Stimulated activated effector memory CD8-positive, alpha-beta T cell treated with anti-CD3 and anti-CD28 coated beads, Interleukin-12 subunit alpha, Interleukin-12 subunit beta, amount 100 ng/mL, for 72 hours (primary cell): ENCODE measurements around the gene BEST4.
"Not testable (repeated sequence)": the region's sequence is repeated elsewhere in the genome, so short reads cannot be mapped to it uniquely, and the experiment has no call there.

ENCODE experiments used
- ATAC-seq: fragments of 150-1000 bp; cut with Tn5 transposase; 2 replicates; pipeline ENCODE4 v1.10.0; 2021
- DNase-seq, 2 donors: peaks; one replicate each; pipeline ENCODE4 v3.0.0; 2021 to 2022; ENCODE audit warnings: low spot score in 2 of 2
- H3K27ac Mint-ChIP-seq: one replicate; pipeline ENCODE4 v1.8.0; 2022; ENCODE audit warnings: mild to moderate bottlenecking, mixed read lengths
- H3K36me3 Mint-ChIP-seq: one replicate; pipeline ENCODE4 v1.8.0; 2022; ENCODE audit warnings: mild to moderate bottlenecking, mixed read lengths
- H3K4me1 Mint-ChIP-seq: one replicate; pipeline ENCODE4 v1.8.0; 2022; ENCODE audit warnings: mixed read lengths
- H3K4me3 Mint-ChIP-seq: one replicate; pipeline ENCODE4 v1.8.0; 2022; ENCODE audit warnings: mild to moderate bottlenecking, mixed read lengths
- H3K9me3 Mint-ChIP-seq: one replicate; pipeline ENCODE4 v1.8.0; 2022; ENCODE audit warnings: mixed read lengths

Gene BEST4

DNA sequence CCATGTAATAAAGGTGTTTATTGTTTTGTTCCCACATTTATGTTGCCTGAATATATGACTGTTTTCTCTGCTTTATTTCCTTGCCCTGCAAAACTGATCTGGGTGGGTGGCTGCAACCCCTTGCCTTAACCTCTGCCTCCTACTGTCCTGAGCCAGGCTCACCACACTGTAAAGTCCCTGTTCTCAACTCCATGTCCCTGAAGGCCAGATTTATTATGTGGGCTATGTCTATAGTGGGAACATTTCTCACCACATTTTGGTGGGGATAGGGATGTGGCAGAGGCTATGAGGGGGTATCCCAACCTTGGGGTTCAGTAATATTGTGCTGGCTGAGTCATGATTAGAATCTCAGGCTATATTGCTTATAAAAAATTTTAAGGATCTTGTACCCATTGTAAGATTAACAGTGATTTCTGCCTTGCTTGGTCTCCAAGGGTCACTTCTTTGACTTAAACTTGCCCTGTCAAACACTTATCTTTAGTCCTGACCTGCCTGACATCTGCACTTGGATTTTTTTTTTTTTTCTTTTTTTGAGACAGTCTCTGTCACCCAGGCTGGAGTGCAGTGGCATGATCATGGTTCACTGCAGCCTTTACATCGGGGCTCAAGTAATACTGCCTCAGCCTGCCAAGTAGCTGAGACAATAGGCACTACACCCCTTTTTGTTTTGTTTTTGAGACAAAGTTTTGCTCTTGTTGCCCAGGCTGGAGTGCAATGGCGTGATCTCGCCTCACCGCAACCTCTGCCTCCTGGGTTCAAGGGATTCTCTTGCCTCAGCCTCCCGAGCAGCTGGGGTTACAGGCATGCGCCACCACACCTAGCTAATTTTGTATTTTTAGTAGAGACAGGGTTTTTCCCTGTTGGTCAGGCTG lies 9.0 kb downstream of the BEST4 start:
- no peak for DNase-seq
- peaks cover 49% of the 10 kb centered on the region for H3K4me1 Mint-ChIP-seq
- H3K9me3 Mint-ChIP-seq: no peaks in the 10 kb centered on the region
- no peak for ATAC-seq
- peaks cover 92% of the 10 kb centered on the region for H3K36me3 Mint-ChIP-seq
- H3K27ac Mint-ChIP-seq: peak overlapping the region; percentile 86
- peak overlapping the region; percentile 86 for H3K4me3 Mint-ChIP-seq

DNA sequence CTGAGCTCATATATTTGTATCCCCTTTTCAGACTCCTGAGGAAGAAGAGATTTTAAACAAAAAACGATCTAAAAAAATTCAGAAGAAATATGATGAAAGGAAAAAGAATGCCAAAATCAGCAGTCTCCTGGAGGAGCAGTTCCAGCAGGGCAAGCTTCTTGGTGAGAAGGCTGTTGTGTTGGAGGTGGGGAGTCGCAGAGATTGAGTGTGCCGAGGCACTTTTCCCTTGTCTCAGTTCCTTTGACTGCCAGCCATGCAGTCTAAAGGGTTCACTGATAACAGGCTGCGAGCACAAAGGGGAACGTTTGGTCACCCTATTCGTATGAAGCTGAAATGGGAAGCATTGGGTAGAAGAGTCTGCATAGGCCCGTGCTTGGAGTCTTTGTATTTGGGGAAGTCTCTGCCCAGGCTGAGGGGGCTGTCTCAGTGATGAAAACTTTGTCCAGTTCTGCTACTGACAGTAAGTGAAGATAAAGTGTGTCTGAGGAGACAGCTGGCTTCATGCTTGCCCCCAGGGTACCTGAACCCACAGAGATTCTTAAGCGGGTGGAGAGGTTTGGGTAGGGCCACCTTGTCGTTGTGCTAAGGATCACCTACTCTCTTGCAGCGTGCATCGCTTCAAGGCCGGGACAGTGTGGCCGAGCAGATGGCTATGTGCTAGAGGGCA lies 9.9 kb downstream of the BEST4 start:
- H3K4me3 Mint-ChIP-seq: peak overlapping the region; percentile 86
- H3K4me1 Mint-ChIP-seq: peaks cover 43% of the 10 kb centered on the region
- H3K27ac Mint-ChIP-seq: peak overlapping the region; percentile 97
- no peak for ATAC-seq
- no peak for DNase-seq
- no peaks in the 10 kb centered on the region for H3K9me3 Mint-ChIP-seq
- H3K36me3 Mint-ChIP-seq: peaks cover 84% of the 10 kb centered on the region

DNA sequence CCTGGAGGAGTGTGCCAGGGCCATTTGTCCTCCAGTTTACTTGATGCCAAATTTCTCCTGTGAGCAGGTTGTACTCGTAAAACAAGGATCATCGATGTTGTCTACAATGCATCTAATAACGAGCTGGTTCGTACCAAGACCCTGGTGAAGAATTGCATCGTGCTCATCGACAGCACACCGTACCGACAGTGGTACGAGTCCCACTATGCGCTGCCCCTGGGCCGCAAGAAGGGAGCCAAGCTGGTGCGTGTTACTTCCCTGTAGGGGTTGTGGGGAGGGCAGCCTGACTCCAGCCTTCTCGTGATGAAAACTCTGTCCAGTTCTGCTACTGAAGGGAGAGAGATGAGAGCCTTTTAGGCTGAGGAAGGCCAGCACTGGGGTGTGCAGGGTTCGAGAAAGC lies 10.4 kb downstream of the BEST4 start:
- Mint-ChIP-seq H3K4me3 (peak overlapping the region; percentile 86), H3K9me3 (no peaks in the 10 kb centered on the region), H3K36me3 (peaks cover 78% of the 10 kb centered on the region), H3K27ac (peak overlapping the region; percentile 97), H3K4me1 (peaks cover 42% of the 10 kb centered on the region)
- ATAC-seq (no peak), DNase-seq (no peak)

DNA sequence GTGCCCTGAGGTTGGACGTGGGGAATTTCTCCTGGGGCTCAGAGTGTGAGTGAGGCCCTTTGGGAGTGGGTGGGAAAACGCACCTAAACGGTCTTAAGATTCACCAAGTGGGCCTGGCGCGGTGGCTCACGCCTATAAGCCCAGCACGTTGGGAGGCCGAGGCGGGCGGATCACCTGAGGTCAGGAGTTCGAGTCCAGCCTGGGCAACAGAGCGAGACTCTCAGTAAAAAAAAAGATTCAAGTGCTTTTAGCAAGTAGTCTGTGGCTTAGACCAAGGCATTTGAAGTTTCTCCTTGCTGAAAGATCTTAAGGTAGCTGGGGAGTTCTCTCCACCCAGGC lies 11.3 kb downstream of the BEST4 start:
- H3K27ac Mint-ChIP-seq: peak overlapping the region; percentile 97
- H3K4me3 Mint-ChIP-seq: peak overlapping the region; percentile 86
- ATAC-seq: no peak
- peaks cover 42% of the 10 kb centered on the region for H3K4me1 Mint-ChIP-seq
- peak in 1 of 2 donors; percentile 58 for DNase-seq
- no peaks in the 10 kb centered on the region for H3K9me3 Mint-ChIP-seq
- peaks cover 70% of the 10 kb centered on the region for H3K36me3 Mint-ChIP-seq

DNA sequence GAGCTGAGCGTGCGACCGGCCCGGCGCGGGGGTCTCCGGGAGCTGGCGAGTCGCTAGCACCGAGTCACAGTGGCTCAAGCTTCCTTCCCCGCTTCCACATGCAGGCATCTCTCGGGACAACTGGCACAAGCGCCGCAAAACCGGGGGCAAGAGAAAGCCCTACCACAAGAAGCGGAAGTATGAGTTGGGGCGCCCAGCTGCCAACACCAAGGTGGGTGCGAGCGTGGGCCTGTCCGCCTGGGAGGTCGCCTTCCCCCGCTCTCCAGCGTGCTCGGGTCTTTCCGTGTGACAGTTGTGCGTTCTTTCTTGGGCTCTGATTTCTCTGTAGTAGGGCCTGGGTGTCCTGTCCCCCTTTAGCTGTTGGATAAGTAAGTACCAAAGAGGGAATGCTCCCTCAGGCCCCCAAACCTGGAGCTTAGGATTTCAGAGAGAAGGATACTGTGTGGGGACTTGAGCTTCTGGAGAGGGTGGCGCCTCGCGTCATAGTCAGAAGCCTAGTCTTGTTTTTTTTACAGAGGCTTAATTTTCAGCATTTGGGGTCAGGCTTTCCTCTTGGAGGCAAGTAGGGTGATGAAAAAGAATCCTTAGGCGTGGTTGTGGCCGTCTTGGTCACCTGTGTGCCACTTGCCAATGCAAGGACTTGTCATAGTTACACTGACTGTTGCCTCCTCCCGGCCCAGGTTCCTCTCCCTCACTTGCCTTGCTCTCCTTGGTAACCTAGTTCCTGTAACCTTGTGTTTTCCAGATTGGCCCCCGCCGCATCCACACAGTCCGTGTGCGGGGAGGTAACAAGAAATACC lies 11.8 kb downstream of the BEST4 start:
- peaks cover 42% of the 10 kb centered on the region for H3K4me1 Mint-ChIP-seq
- DNase-seq (no peak), ATAC-seq (peak; percentile 31)
- H3K9me3 Mint-ChIP-seq: no peaks in the 10 kb centered on the region
- H3K4me3 Mint-ChIP-seq: peak overlapping the region; percentile 86
- peaks cover 64% of the 10 kb centered on the region for H3K36me3 Mint-ChIP-seq
- H3K27ac Mint-ChIP-seq: peak overlapping the region; percentile 97

DNA sequence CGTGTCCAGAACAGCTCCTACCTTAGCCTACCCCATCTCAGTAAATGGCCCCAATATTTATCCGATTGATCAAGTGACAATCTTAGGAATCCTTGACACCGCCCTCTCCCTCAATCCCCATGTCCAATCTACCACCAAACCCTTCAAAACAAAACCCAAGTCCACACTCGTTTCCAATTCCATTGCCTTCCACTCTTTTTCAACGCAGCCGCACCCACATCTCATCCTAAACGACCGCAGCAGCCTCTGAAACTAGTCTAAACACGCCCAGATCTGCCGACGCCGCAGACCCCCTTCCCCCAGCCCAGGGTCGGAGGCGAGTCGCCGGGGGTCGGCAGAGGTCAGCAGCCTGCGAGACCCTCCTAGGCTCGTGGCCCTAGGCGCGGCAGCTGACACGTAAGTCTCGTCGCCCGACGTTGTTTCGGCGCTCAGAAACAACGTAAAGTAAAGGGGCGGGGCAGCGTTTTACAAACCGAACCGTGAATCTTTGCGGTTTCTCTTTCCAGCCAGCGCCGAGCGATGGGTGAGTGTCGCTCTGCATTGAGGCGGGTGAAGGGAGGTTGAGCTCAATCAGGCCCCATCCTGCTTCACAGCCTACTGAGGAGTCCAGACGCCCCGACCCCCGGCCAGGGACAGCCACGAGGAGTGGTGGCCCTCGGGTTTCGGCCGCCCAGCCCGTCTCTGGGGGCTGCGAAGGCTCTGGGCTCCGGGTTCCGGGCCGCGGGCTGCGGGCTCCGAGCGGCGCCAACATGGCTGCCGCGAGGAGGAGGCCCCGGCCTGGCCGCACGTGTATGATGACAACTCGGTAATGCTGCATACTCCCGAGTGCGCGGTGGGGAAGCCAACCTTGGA lies 12.7 kb downstream of the BEST4 start, which contains the start of gene RPS8:
TSS of gene RPS8 (plus strand) at position 463 of the 852 bp plus-strand sequence. CDS start at position 520, 57 bp downstream.
- H3K4me3 Mint-ChIP-seq: peak within 1 kb of the TSS; percentile 86
- peak within 1 kb of the TSS; percentile 97 for H3K27ac Mint-ChIP-seq
- peak; percentile 79 to 95 for DNase-seq
- peaks cover 38% of the 10 kb centered on the region for H3K4me1 Mint-ChIP-seq
- peaks cover 56% of the 10 kb centered on the region for H3K36me3 Mint-ChIP-seq
- peak; percentile 87 for ATAC-seq
- no peaks in the 10 kb centered on the region for H3K9me3 Mint-ChIP-seq

DNA sequence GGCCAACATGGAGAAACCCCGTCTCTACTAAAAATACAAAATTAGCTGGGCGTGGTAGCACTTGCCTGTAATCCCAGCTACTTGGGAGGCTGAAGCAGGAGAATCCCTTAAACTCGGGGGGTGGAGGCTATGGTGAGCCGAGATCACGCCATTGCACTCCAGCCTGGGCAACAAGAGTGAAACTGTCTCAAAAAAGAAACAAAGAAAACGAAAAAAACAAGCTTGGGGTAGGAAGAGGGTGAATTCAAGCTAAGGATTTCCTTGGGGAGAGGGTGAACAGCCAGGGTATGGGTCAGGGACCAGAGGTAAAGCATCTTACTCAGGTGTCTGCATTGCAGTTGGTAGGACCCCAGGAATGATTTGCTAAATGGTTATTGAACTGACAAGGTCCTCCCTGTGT lies 21.5 kb downstream of the BEST4 start:
- not testable (repeated sequence) for H3K4me1 Mint-ChIP-seq, DNase-seq, H3K4me3 Mint-ChIP-seq, ATAC-seq, H3K9me3 Mint-ChIP-seq
- peak overlapping the region; percentile 42 for H3K27ac Mint-ChIP-seq
- peaks cover 41% of the 10 kb centered on the region for H3K36me3 Mint-ChIP-seq

DNA sequence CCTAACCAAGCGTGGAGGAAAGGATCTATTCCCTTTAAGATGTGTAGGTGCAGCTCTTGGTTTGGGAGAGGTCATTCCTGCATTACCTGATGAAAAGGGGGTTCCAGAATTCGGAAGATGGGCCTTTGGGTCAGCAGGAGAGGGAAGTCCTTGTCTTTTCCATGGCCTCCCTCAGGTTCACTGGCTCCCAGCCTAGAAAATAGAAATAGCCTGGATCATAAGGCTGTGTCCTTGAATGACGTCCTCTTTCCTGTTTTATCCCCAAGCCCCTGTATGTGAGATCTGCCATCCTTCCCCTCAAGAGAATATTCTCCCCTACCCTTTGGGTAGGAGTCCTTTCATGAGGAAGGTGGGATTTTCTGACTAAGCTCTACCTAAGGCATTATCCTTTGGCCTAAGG lies 27.1 kb downstream of the BEST4 start:
- H3K4me3 Mint-ChIP-seq: no peak overlapping the region
- peaks cover 82% of the 10 kb centered on the region for H3K36me3 Mint-ChIP-seq
- no peaks in the 10 kb centered on the region for H3K9me3 Mint-ChIP-seq
- no peak for ATAC-seq
- DNase-seq: no peak
- H3K27ac Mint-ChIP-seq: no peak overlapping the region
- H3K4me1 Mint-ChIP-seq: peaks cover 5% of the 10 kb centered on the region

DNA sequence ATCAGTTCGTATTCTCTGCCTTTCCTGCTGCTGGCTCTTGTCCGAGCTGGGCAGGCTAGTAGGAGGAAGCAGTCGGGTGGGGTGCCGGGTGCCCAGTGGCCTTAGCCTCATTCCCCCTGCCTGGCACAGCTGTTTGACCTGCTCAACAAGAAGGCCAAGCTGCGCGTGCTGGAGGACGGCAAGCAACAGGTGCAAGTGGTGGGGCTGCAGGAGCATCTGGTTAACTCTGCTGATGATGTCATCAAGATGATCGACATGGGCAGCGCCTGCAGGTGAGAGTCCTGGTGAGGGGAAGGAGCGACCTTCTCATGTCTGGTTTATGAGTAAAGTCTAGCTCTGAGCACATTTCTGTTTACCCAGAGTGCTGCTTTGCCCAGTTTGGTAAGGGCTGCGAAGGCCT lies 28.9 kb downstream of the BEST4 start:
- ATAC-seq (no peak), DNase-seq (no peak)
- Mint-ChIP-seq H3K9me3 (no peaks in the 10 kb centered on the region), H3K36me3 (peaks cover 85% of the 10 kb centered on the region), H3K4me3 (no peak overlapping the region), H3K4me1 (peaks cover 5% of the 10 kb centered on the region), H3K27ac (no peak overlapping the region)

DNA sequence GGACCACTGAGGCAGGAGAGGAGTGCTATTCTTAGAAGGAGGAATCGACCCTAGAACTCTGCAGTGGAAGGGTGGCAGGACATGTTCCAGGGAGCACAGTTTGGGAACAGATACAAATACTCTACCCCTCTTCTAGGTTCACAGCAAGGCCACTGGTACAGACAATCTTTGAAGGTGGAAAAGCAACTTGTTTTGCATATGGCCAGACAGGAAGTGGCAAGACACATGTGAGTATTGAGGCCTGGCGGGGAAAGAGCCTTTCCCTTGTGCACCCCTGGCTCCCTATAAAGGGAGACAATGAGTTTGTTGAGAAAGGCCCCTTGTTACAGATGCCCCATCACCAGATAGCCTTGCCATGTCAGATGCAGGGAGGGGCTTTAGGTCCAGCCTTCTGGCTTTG lies 30.6 kb downstream of the BEST4 start:
- DNase-seq: no peak
- H3K4me3 Mint-ChIP-seq: no peak overlapping the region
- no peak for ATAC-seq
- H3K4me1 Mint-ChIP-seq: no peaks in the 10 kb centered on the region
- peaks cover 87% of the 10 kb centered on the region for H3K36me3 Mint-ChIP-seq
- no peaks in the 10 kb centered on the region for H3K9me3 Mint-ChIP-seq
- no peak overlapping the region for H3K27ac Mint-ChIP-seq

DNA sequence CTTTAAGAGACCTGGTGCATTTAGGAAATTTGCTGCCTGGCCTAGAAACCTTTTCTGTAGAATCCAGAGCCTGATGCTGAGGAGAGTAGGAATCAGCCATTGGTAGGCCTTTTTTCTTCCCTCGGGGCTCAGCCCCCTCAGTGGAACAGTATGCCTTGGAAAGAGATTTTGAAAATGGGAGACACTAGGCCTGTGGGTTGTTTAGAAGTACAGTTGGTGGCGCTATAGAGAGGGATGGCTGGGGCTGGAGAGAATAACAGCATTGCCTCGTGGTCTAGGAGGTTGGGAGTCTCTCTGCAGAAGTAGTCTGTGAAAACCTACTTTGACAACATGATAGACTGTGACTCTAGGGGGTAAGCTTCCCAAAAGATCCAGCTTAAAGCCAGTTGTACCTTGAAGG lies 40.1 kb downstream of the BEST4 start:
- no peak for DNase-seq
- Mint-ChIP-seq H3K9me3 (no peaks in the 10 kb centered on the region), H3K4me3 (no peak overlapping the region), H3K4me1 (peaks cover 9% of the 10 kb centered on the region), H3K27ac (no peak overlapping the region), H3K36me3 (peaks cover 99% of the 10 kb centered on the region)
- ATAC-seq: no peak

DNA sequence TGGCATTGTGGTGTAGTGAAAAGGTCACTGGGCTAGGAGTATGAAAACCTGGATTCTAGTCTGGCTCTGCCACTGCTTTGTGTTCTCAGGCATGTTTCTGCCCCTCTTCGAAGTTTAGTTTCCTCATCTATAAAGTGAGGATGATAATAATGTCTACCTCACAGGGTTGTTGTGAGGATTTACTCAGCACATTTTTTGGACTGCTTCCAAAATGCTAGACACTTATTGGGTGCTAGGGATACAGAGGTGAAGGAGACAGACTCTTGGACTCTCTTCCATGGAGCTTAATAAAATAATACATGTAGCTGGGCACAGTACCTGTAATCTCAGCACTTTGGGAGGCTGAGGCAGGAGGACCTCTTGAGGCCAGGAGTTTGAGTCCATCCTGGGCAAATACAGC lies 44.8 kb downstream of the BEST4 start:
- ATAC-seq (no peak), DNase-seq (no peak)
- H3K27ac Mint-ChIP-seq: no peak overlapping the region
- H3K9me3 Mint-ChIP-seq: no peaks in the 10 kb centered on the region
- peaks cover 85% of the 10 kb centered on the region for H3K36me3 Mint-ChIP-seq
- peaks cover 22% of the 10 kb centered on the region for H3K4me1 Mint-ChIP-seq
- H3K4me3 Mint-ChIP-seq: no peak overlapping the region

DNA sequence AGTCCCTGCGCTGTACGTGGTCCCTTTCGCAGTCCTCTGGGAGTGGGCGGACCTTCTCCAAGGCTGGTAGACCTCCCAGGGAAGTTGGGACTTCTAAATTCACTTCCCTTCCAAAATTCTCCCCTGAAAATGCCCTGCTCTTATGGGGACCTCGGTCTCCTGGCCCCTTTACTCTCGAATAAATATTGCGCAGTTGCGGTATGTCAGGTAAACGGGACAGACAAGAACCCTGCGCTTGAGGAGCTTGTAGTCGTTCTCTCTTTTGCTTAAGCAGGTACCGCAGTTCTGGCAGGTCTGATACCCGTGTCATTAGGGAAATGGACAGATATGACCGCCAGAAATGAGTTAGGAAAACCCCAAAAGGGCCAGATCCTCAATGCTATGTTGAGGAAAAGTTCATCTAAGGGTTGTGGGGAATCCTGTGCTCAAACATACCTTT lies 47.8 kb downstream of the BEST4 start:
- Mint-ChIP-seq H3K27ac (peak overlapping the region; percentile 88), H3K9me3 (no peaks in the 10 kb centered on the region), H3K36me3 (peaks cover 54% of the 10 kb centered on the region), H3K4me1 (peaks cover 14% of the 10 kb centered on the region), H3K4me3 (peak overlapping the region; percentile 88)
- ATAC-seq (no peak), DNase-seq (no peak)

DNA sequence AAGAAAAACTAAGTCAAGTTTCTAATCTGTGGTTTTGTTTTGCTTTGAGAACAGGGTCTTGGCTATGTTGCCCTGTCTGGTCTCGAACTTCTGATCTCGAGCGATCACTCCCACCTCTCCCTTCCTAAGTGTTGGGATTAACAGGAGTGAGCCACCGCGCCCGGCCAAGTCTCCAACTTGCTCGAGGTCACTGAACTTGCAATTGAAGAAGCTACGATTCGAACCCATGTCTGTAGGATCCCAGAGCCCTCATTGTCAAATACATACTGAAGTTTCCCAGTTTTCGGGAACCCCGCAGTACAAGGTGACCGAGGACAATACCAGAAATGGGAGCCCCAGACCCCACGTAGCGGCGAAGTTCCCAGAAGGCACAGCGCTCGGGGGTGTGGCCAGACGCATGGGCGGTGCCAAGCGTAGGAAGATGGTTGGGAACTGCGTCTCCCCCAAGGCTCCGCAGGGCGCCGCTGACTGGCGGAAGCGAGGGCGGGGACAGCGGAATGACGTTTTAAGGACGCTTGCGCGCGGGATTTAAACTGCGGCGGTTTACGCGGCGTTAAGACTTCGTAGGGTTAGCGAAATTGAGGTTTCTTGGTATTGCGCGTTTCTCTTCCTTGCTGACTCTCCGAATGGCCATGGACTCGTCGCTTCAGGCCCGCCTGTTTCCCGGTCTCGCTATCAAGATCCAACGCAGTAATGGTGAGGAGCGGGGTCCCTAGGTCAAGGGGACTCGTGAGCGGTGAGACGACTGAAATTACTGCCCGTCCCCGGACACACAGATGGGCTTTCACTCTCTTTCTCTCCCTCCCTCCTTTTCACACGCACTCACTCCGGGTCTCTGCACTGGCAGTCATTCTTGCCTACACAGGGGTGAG lies 48.4 kb downstream of the BEST4 start, which contains the start of gene KIF2C:
TSS of gene KIF2C (plus strand) at position 531 of the 872 bp plus-strand sequence. CDS start at position 627, 96 bp downstream.
- peaks cover 48% of the 10 kb centered on the region for H3K36me3 Mint-ChIP-seq
- DNase-seq: peak; percentile 87 to 98
- peak; percentile 98 for ATAC-seq
- peaks cover 14% of the 10 kb centered on the region for H3K4me1 Mint-ChIP-seq
- peak within 1 kb of the TSS; percentile 88 for H3K27ac Mint-ChIP-seq
- no peaks in the 10 kb centered on the region for H3K9me3 Mint-ChIP-seq
- H3K4me3 Mint-ChIP-seq: peak within 1 kb of the TSS; percentile 88
